CD4-positive, alpha-beta T cell treated with Interleukin-4 for 4 hours (primary cell): ENCODE measurements around the gene KCTD17.

Experiments
- DNase-seq: peaks from one replicate; pipeline ENCODE4 v3.0.0-alpha.2; 2020

The KCTD17 gene, protein sequence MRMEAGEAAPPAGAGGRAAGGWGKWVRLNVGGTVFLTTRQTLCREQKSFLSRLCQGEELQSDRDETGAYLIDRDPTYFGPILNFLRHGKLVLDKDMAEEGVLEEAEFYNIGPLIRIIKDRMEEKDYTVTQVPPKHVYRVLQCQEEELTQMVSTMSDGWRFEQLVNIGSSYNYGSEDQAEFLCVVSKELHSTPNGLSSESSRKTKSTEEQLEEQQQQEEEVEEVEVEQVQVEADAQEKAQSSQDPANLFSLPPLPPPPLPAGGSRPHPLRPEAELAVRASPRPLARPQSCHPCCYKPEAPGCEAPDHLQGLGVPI

DNA sequence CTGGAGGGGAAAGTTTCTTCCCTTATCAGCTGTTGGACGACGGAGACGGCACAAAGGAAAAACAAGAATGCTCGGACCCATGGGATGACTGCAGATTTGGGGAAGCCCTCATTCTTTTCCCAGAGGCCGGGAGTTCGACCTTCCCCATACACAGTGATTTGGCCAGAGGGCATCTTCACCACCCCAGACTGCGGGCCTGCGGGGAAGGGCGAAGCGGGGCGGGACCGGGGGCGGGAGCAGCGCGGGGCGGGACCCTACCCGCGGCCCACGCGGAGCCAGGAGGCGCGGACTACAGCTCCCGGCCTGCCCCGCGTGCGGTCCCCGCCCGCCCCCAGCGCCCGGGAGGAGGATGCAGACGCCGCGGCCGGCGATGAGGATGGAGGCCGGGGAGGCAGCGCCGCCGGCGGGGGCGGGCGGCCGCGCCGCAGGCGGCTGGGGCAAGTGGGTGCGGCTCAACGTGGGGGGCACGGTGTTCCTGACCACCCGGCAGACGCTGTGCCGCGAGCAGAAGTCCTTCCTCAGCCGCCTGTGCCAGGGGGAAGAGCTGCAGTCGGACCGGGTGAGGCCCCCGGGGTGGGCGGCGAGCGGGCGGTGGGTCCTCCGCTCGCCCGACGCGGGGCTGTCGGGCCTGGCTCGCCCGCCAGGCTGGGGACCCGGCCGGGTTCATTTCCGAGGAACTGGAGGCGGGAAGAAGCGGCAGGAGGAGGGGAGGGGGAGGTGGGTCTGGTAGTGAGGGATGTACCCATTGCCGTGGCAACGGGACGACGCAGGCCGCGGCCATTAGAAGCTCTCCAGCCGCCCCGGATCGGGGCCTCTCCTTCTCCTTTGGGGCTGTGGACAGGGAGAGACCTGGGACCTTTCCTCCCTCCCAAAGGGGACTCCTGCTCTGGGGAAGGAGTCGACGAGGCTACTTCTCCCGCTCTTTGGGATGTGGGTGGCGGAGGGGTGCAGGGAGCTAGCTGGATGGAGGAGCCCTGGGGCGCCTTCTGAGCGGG, at the start of gene KCTD17:
Gene KCTD17 (plus strand): TSS at position 352 of the 995 bp plus-strand sequence. CDS start 19 bp downstream, at position 371.
- peak; percentile 68 for DNase-seq

DNA sequence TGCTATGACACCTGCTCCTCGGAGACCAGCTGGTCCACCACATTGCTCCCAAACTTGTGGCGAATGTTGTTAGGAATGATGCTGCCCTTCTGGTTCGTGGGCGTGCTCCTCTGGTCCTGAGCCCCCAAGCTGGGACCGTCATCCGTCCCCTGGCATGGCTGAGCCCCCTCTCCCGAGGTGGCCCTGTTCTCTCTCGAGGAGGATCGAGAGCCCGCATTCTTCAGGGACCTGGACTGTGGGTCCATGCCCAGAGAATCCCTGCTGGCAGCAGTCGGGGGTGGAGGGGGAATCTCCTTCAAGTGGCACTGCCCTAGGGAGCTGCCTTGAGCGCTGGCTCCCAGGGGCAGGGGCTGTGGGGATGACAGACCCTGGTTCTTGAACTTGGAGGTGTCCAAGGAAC, 49.7 kb upstream of the KCTD17 start:
- no peak for DNase-seq

DNA sequence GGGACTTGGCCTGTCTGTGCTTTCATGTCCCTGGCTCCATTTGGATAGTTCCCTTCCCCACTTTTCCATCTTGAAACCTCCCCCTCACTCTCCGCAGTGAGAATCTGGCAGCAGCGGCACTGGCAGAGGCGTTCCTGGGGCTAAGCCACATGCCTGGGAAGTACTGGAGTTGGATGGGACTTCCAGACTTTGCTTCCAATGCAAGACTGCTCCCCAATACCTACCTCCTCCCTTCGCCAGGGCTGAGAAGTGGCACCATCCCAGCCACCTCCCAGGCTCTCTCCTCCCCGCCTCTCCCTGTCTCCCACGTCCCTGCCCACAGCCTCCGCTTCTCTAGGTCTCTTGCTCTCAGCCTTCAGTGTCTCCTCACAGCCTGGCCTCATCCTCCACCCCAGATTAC, 48.9 kb upstream of the KCTD17 start:
- DNase-seq: no peak

DNA sequence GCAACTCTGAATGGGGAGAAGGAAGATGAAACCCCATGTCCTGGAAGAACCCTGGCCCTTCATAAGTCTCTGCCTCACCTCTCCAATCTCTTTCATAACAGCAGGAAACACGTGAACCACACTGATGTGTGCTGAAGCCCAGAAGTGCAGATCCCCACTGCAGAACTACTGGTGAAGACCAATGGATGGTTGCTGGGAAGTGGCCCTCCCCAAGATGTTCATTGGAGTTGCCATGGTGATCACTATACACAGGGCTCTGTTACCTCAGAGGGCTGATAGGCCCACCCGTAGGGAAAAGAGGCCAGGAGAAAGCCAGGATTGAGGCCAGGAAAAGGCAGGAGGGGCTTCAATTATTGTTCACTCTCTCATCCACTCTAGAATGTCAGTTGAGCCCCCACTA, 43.9 kb upstream of the KCTD17 start:
- DNase-seq: no peak

DNA sequence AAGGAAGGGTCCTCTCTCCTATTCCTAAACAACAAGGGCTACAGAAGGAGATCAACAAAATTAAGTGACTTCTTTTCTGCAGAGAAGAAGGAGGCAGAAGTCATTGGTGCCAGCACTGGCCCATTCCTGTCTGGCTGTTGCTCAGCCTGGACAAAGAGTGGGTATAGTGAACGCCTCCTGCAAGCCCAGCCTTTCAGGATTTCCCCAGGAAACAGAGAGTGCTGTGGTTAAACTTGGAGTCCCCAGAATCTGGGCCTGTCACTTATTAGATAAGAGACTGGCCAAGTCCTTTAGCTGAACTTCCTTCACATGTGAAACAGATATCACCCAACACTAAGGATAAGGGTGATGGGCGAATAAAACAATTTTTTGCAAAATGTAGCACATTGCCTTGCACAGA, 43.2 kb upstream of the KCTD17 start:
- DNase-seq: no peak

DNA sequence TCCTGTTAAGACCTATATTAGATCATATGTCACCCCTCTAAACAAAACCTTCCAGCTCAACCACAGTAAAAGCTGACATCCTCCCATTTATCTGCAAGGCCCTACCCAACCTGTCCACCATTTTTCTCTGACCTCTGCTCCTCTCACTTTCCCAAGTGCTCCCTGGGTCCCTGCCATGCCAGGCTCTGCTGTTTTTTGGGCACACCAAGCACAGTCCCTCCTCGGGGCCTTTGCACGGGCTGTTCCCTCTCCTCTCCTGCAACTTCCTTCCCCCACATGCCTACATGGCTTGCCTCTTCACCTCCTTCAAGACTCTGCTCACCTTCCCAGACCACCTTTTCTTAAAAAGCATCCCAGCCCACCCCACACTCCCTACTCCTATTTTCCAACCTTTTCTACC, 42.1 kb upstream of the KCTD17 start:
- no peak for DNase-seq

DNA sequence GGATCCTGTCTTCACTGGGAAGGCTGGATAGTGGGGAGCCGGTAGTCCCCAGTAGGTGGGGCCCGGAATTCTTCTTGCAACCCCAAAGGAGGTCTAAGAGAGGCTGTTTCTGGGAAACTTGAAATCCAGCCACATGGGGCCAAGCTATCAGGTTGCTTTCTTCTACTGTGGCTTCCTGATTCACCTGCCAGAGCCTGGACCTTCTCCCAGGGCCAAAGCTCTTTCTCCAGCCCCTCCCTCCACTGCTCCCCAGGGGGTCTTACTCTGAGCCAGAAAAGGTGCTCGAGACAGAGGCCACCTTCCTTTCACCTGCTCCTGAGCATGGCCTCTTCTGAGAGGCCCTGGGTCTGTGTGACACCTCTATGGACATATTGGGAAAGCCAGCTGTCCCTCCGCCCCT, 41.4 kb upstream of the KCTD17 start:
- DNase-seq: no peak

DNA sequence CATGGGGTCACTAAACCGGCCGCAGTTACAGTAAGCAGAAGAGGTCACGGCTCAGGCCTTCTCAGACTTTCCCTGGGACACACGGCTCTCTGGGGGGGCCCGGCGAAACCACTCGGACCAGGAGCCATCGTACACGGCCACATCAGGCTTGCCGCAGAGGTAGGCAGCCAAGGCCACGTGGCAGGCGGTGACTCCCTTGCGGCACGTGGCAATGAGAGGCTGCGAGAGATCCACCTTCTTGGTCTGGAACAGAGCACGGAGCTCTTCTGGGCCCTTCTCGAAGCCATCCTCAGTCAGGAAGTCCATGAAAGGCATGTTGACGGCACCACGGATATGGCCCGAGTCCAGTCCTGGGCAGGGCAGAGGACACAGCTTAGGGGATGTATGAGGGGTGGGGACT, 40.6 kb upstream of the KCTD17 start:
- no peak for DNase-seq

DNA sequence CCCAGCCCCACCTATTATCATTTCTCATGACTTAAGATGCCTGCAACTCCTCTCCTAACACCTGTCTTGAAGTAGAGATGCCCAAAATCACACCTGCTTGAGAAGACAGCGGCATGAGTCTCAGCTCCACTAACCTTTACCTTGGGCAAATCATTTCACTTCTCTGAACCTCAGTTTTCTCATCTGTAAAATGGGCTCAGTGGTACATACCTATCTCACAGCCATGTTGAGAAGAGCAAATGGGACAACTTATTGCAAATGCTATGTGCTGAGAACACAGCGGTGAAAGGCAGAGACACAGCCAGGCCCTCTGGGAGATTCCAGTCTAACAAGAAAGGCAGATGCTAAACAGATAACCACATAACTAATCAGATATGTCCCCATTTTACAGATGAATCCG, 40.1 kb upstream of the KCTD17 start:
- no peak for DNase-seq

DNA sequence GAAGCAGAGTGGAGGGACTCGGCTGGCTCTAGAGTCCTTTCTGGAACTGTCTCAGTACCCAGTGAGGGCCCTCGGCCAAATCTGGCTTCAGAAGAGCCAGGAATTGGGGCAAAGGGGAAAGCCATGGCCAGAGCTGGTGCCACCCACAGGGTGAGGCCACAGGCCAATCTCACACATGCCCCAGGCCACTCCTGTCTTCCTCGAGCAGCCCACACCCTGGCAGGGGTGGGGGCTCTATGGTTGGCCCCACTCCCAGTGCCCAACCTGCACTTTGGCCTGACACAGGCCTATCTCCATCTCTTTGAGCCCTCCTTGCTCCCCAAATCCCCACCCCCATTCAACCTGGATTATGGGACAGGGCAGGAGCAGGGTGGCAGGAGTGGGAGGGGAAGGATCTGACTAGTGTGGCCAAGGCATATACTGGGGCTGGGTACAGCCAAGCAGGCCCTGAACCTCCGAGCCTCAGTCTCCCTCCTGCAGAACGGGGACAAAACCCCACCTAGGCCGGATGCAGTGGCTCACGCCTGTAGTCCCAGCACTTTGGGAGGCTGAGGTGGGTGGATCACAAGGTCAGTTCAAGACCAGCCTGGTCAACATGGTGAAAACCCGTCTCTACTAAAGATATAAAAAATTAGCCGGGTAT, 39.2 kb upstream of the KCTD17 start:
- DNase-seq: no peak

DNA sequence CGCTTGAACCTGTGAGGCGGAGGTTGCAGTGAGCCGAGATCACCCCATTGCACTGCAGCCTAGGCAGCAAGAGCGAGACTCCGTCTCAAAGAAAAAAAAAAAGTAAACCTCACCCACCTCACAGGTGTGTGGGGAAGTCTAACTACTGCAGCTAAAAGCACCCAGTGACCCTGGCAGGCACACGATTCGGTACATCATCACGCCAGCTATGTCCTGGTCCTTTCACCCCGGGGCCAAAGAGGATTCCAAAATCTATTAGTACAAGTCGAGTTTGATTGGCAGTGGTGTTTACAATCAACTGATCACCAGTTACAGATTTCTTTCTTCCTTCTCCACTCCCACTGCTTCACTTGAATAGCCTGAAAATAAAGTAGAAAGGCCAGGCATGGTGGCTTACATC, 38.6 kb upstream of the KCTD17 start:
- DNase-seq: no peak

DNA sequence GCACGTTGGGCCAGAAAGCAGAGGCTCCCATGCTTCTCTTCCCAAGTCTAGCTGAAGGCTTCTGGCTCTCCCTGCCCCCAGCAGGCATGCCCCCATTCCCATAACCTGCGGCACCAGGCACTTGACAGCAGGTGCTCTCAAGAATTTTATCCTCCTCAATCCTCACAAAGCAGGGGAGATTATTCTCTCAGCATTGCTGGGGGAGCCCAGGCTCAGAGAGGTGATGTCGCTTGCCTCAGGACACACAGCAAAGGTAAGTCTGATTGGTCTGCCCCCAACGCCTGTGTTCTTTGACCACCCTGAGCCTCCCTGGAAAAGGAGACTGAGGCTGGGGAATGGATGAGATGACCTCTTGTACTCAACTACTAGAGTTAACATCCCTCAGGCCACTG, 37.1 kb upstream of the KCTD17 start:
- DNase-seq: no peak

DNA sequence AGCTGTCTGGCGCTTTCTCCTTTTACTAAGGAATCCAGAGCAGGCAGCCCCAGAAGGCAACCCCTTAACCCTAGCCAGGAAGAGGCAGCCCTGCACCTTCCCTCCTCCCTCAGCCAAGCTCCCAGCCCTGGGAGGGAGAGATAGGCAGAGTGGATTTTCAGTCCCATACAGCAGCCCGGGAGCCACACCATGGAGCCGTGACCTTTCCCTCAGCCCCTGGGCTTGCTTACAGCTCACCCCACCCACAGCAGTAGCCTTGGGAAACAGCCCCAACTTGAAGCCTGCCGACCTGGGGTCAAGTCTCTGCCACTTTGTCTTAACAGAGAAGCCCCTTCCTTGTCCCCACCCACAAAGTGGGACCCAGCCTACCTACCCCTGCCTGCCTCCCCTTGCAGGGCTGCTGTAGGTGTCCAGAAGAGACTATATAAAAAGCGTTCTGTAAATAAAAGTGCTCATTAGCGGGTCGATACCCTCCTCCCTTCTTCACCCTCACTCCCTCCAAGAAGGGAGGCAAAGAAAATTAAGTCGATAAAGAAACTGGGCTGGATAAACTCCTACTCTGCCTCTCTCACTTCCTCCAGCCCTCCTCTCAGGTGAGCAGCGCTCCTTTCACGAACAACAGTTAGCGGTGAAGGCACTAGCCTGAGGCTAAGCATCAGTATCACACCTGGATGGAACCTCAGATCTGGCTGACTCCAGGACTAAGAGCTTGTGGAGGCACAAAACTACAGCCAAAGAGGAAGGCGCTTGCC, 36.5 kb upstream of the KCTD17 start:
- no peak for DNase-seq

DNA sequence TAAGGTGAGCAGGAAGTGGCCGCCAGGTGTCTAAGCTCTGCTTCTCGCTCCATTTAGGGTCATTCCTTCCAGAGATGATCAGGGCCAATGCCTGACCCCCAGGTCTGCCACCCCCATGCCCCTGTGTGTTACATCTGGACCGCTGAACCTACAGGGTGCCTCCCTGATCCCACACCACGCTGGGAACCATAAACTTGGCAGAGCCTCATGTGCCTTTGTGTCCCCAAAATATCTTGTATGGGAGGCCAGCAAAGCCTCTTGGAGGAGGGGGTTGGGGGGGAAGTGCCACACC, 36.0 kb upstream of the KCTD17 start:
- no peak for DNase-seq

DNA sequence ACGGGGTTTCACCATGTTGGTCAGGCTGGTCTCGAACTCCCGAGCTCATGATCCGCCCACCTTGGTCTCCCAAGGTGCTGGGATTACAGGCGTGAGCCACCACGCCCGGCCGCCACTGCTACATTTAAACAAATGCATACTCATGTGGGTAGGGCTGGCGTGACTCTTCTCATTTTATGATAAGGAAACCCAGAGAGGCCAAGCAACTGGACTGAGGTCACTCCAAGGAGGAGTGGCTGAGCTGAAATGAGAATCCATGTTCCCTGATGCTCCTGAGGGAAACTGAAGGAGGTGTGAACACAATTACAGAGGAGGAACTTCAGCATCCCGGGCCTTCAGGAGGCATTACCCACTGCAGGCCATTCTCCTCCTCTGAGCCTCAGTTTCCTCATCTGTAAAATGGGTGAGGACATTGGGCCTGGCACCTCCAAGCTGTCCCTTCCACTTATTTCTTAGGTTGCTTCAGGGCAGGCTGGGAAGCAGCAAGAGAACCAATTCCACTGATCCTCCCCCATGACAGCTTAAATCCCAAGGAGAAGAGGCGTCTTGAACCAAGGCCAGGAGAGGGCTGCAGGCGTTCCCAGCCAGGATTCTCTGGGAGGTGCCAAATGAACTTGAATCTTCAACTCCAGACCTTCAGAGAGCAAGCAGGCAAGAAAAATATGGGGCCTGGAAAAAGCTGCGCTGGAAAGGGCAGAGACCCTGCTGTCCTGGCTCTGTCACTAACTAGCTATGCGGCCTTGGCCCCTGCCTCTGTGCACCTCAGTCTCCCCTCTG, 35.2 kb upstream of the KCTD17 start:
- DNase-seq: no peak

DNA sequence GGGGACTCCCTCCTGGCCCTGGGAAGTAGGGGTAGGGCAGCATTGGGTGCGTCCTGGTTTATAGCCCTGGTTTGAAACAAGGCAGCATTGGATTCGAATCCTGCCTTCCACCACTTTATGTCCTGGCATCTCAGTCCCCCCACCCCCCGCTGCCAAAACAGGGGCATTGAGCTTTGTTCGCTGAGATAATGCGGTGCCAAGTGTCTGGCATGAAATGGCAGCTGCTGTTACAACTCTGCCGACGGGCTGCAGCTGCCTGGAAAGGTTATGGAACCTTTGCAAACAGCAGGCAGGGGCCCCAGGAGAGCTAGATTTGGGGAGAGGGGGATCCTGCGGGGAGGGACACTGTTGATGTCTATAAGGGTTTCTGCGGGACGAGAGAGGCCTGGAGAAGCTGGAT, 34.2 kb upstream of the KCTD17 start:
- DNase-seq: no peak

DNA sequence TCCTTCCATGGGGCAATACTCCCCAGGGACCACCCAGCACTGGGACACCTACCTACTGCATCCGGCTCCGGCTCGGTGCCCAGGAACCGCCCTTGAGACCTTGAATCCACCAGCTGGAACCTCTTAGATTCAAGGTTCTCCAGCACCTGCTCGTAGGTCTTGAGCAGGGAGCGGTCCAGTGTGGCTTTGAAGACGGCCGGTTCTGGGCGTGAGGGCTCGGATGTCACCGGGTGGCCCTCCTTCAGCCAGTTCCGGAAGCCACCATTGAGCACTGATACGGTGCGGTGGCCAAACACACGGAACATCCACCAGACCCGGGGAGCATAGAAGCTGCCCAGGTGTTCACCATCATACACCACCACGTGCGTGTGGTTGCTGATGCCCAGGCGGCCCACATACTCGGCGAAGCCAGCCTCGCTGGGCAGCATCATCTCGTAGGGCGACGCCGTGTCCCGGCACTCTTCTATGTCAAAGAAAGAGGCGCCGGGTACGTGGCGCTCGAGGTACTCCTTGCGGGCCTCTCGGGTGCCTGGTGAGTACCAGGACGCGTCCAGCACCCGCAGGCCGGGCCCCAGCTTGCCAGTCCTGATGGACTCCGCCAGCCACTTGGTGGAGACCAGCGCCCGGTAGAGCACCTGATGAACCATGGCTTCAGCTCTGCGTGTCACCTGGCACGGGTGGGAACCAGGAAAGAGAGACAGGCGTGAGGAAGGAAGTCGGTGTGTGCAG, 33.3 kb upstream of the KCTD17 start:
- DNase-seq: no peak

DNA sequence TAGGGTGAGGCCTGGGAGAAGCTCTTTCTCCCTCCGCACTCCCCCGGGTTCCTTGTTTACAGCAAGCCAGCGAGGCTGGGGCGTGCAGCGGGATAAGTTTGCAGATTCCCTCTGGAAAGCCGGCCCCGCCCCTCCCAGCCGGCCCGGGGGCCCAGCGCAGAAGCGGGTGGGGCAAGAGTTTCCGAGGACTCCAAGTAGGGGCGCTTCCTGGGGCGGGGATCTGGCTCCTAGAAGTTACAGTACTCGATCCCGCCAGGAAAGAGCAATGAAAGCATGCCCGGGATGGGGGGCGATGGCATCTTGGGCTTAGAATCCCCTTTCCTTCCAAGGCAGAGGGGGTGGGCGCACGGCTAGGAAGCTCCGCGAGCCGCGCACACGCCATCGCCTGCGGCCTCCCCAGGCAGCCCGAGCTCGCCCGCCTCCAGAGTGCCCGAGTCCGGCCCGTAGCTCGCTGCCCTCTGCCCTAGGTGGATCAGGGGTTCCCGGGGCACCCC, 32.7 kb upstream of the KCTD17 start:
- no peak for DNase-seq

DNA sequence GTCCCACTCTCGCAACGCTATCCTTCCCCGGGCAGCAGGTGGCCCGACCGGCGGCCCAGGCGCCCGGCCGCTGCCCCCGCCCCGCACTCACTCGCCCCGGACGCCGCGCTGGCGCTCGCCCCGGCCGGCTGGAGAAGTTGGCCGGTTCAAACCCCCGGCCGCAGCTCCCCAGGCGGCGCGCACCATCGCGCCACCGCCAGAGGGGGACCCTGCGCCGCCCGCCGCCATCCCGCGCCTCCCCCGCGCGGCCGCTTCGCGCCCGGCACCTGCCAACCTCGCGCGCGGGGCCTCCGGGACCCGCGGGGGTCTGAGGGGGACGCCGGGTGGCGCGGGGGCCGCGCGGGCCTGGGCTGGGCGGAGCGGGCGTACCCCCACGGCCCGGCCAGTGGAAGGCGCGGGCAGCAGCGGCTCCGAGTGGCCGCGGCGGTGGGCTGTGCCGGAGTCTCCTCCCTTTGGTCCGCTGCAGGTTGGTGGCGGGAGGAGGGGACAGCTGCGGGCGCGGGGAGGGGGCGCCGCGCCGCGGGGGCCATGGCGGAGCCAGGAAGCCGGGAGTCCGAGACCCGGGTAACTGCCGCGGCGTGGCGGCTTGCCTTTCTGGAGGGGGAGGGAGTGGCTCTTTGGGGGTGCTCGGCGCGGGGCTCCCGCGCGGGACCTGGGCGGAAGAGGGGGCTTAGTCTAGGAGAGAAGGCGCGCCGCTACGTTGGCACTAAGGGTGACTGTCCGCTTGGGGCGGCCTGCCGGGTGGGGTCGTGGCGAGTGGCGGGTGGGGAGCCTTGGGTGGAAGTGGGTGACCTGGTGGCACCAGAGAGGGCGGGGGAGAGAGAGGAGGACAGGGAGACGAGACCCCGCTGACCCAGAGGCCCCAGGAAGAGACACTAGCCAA, 32.0 kb upstream of the KCTD17 start, which contains the start of the genes MPST and TST:
Gene MPST (plus strand): TSS at position 434 of the 883 bp plus-strand sequence. CDS start 95 bp downstream, at position 529.
Gene TST (minus strand): TSS at position 139 of the 883 bp plus-strand sequence. CDS start 715 bp downstream, outside the sequence.
- DNase-seq: peak; percentile 24

DNA sequence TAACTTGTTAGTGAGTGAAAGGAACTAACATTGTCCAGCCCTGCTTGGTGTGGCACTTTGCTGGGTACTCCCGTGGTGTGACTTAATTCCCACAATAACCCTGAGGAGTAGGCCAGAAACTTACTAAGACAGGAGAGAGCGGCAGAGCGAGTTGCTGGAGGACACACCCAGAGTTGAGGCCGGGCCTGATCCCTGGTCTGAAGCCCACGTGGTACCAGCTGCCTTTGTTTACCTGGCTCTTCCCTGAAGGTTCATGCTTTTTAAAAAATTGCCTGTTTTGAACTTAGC, 31.4 kb upstream of the KCTD17 start:
- DNase-seq: no peak
